ENCODE measurements around the gene SRD5A1.

- no peak for TF ChIP-seq CTCF (conservative IDR thresholded peaks at IDR 0.05)
- TF ChIP-seq ZFX (IDR thresholded peaks at IDR 0.05): no peak
Measured at GRCh38 chr5:6682239-6682638, 49.0 kb downstream of the SRD5A1 start.
